Body of pancreas (tissue), 4 donors: ENCODE data around the gene ATP11A. TPM values are rescaled to one million over a fixed set of nuclear protein-coding genes. Genes with fewer than 3 reads are reported as not detected.

Experiments
- ATAC-seq: fragments of 150-250 bp; one replicate; pipeline ENCODE4 v1.9.1; 2016
- DNase-seq, 4 donors: peaks; one replicate each; pipeline ENCODE4 v3.0.0-alpha.2; 2019
- H3K27ac ChIP-seq, 4 donors: fragments of 200-600 bp; sonication (generic); 1 replicate in 3 of 4; 2 replicates in 1 of 4; pipeline versions ENCODE4 v1.5.1 to v1.6.1; 2016 to 2019; ENCODE audit warnings: mild to moderate bottlenecking in 1 of 4, mixed read lengths in 1 of 4, moderate library complexity in 1 of 4
- H3K27me3 ChIP-seq, 2 donors: fragments of 200-600 bp; sonication (generic); one replicate each; pipeline ENCODE4 v1.6.0; 2016; ENCODE audit warnings: mild to moderate bottlenecking in 1 of 2
- H3K36me3 ChIP-seq, 2 donors: fragments of 200-600 bp; sonication (generic); replicated peaks in 1 of 2; 2 replicates each; pipeline ENCODE4 v1.5.1; 2016; ENCODE audit warnings: low read depth in 2 of 2; ENCODE audit not compliant: insufficient read depth in 1 of 2
- H3K4me1 ChIP-seq: fragments of 200-600 bp; sonication (generic); one replicate; pipeline ENCODE4 v1.6.0; 2016
- H3K4me3 ChIP-seq, 2 donors: fragments of 200-600 bp; sonication (generic); 1 replicate in 1 of 2; 2 replicates in 1 of 2; pipeline ENCODE4 v1.5.1; 2016 to 2019
- H3K9me3 ChIP-seq, 3 donors: fragments of 200-600 bp; sonication (generic); 1 replicate in 2 of 3; 2 replicates in 1 of 3; pipeline ENCODE4 v1.5.1; 2016
- POLR2A ChIP-seq, 3 donors: fragments of 450-650 bp; IDR thresholded peaks; one replicate each; pipeline ENCODE4 v1.6.1; 2016; ENCODE audit warnings: antibody characterized with exemption in 3 of 3, mild to moderate bottlenecking in 2 of 3
- WGBS, 2 donors: methylation state at CpG; one replicate each; pipeline ENCODE4 v1.1.5; 2017; 5-methylcytosine and 5-hydroxymethylcytosine counted together
- intact Hi-C: fragments of 100-400 bp; cut with DNase I; formaldehyde crosslinking; loops from one replicate; pipeline ENCODE4 v1.15.1; 2023
- total RNA-seq, 2 donors: library from RNA; depleted of rRNA; stranded (reverse); fragments of >200 nt; gene quantifications; one replicate each; pipeline ENCODE4 v1.1.0, GENCODE V29; 2016
- TF ChIP-seq, protein P1 (sequence below), 7 experiments: fragments of 450-650 bp in 4 of 7; fragments of 200-600 bp in 3 of 7; sonication (generic) in 3 of 7; IDR thresholded peaks; one replicate each; pipeline ENCODE4 v1.5.1; 2016 to 2019; ENCODE audit warnings: antibody characterized with exemption in 7 of 7

The ATP11A gene
- total RNA-seq, 2 donors from 2014 or later, result 24.1 to 33.9 TPM

- DNase-seq (no peak), ATAC-seq (no peak)
- Histone ChIP-seq H3K36me3 (no peaks in the 10 kb centered on the region), H3K27ac (peak overlapping the region; percentile 74 to 92 (median 85)), H3K9me3 (no peaks in the 10 kb centered on the region), H3K4me1 (peaks cover 33% of the 10 kb centered on the region), H3K4me3 (peak overlapping the region; percentile 22 to 43), H3K27me3 (no peaks in the 10 kb centered on the region)
- TF ChIP-seq POLR2A (IDR thresholded peaks at IDR 0.05), result peak in 1 of 3 donors; percentile 30
- TF ChIP-seq, protein P1, sequence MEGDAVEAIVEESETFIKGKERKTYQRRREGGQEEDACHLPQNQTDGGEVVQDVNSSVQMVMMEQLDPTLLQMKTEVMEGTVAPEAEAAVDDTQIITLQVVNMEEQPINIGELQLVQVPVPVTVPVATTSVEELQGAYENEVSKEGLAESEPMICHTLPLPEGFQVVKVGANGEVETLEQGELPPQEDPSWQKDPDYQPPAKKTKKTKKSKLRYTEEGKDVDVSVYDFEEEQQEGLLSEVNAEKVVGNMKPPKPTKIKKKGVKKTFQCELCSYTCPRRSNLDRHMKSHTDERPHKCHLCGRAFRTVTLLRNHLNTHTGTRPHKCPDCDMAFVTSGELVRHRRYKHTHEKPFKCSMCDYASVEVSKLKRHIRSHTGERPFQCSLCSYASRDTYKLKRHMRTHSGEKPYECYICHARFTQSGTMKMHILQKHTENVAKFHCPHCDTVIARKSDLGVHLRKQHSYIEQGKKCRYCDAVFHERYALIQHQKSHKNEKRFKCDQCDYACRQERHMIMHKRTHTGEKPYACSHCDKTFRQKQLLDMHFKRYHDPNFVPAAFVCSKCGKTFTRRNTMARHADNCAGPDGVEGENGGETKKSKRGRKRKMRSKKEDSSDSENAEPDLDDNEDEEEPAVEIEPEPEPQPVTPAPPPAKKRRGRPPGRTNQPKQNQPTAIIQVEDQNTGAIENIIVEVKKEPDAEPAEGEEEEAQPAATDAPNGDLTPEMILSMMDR (IDR thresholded peaks at IDR 0.05), result no peak
- 1% methylated on average over 21 of the region's 34 CpGs; no CpG with 5 or more reads in 1 of the 2 donors for WGBS, 2 donors
- intact Hi-C loops, result no loop called here
These were observed 204.5 kb downstream of the ATP11A start for GRCh38 chr13:112894423-112894672.

- DNase-seq (peak in 2 of 4 donors; percentile 38 to 43), ATAC-seq (no peak)
- no peaks in the 10 kb centered on the region for H3K36me3 ChIP-seq
- no peaks in the 10 kb centered on the region for H3K27me3 ChIP-seq
- peak overlapping the region; percentile 22 to 43 for H3K4me3 ChIP-seq
- intact Hi-C loops, result no loop called here
- peak overlapping the region; percentile 74 to 92 (median 85) for H3K27ac ChIP-seq
- H3K9me3 ChIP-seq, result no peaks in the 10 kb centered on the region
- WGBS, 2 donors, result 20% methylated on average over 36 of the region's 36 CpGs; no CpG with 5 or more reads in 1 of the 2 donors
- H3K4me1 ChIP-seq, result peaks cover 33% of the 10 kb centered on the region
- TF ChIP-seq POLR2A (IDR thresholded peaks at IDR 0.05), result peak in 1 of 3 donors; percentile 20
- TF ChIP-seq, protein P1 (IDR thresholded peaks at IDR 0.05), result no peak
These were observed 205.0 kb downstream of the ATP11A start for GRCh38 chr13:112894673-112895481.

GRCh38 chr13:112895521-112896465 is 206.0 kb downstream of the ATP11A start:
- H3K27me3 ChIP-seq, result no peaks in the 10 kb centered on the region
- intact Hi-C loops, result no loop called here
- H3K36me3 ChIP-seq, result no peaks in the 10 kb centered on the region
- H3K4me1 ChIP-seq, result peaks cover 37% of the 10 kb centered on the region
- no peak for DNase-seq
- peak overlapping the region in 1 of 4 donors; percentile 74 for H3K27ac ChIP-seq
- 53 to 65% methylated on average over 9 to 28 of the region's 29 CpGs for WGBS, 2 donors
- H3K4me3 ChIP-seq, result no peak overlapping the region
- no peak for ATAC-seq
- TF ChIP-seq, protein P1 (IDR thresholded peaks at IDR 0.05), result no peak
- no peak for TF ChIP-seq POLR2A (IDR thresholded peaks at IDR 0.05)
- no peaks in the 10 kb centered on the region for H3K9me3 ChIP-seq

DNA sequence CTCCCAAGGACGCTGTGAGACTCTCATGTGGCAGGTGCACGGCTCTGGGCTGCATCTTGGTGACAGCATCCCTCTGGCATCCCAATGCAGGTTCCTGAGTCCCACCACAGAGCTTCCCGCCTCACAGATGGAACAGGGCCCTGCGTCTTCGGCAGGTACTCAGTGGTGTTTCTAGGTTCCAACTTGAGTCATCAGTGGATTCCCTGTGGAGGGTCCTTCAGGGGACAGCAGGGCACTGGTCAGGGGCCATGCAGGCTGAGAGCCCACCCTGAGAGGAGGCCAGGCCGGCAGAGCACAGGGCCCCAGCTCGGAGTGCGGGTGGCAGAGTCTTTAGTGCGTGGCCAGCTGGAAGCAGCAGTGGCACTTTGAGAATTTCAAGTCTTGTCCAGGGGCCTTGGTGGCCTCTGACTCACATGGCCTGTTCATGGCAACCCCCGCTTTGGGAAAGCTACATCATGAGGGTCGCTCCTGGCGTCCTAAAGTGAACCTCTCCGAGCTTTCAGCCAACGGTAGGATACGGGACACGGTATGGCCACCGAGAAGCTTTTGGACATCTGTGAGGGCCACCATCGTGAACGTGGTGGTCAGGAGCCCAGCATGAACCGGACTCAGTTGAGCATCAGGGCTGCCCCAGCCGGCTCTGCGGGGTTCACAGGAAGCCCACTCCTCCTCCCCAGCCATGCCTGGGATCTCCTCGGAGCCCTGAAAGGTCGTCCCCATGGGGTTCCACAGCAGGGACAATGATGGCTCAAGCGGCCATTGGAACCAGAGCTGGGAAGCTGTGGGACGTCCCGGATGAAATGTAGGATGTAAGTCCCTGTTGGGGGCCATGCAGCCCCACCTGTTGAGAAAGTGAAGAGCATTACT is 207.1 kb downstream of the ATP11A start:
- no peaks in the 10 kb centered on the region for H3K36me3 ChIP-seq
- TF ChIP-seq, protein P1 (IDR thresholded peaks at IDR 0.05), result no peak
- TF ChIP-seq POLR2A (IDR thresholded peaks at IDR 0.05), result no peak
- no peaks in the 10 kb centered on the region for H3K27me3 ChIP-seq
- WGBS, 2 donors, result 84 to 87% methylated on average over 9 to 23 of the region's 27 CpGs
- intact Hi-C loops, result no loop called here
- no peaks in the 10 kb centered on the region for H3K9me3 ChIP-seq
- no peak overlapping the region for H3K27ac ChIP-seq
- H3K4me1 ChIP-seq, result peaks cover 45% of the 10 kb centered on the region
- peak in 2 of 4 donors; percentile 4 to 10 for DNase-seq
- H3K4me3 ChIP-seq, result no peak overlapping the region
- ATAC-seq, result no peak
